Measurements from ENCODE around the gene MEGF6. TPM values are rescaled to one million over a fixed set of nuclear protein-coding genes. Genes with fewer than 3 reads are reported as not detected.

Gene MEGF6
- total and polyA plus RNA-seq, 2 of the 8 experiments (the other 6 are each of a cell fraction or from before 2014, with no cell fraction given), result 4.1 to 14.8 TPM

DNA sequence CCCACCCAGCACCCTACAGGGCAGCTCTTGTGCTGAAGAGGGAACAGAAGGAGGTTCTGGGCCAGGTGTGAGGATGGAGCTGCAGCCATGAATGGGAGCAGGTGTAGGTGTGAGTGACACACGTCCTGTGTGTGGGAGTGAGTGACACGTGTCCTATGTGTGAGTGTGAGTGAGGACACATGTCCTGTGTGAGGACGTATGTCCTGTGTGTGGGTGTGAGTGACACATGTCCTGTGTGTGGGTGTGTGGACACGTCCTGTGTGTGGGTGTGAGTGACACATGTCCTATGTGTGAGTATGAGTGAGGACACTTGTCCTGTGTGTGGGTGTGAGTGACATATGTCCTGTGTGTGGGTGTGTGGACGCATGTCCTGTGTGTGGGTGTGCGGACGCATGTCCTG lies 26.4 kb downstream of the MEGF6 start:
- Histone ChIP-seq H3K23ac (ENCODE audit: insufficient read length) (no peak overlapping the region), H4K91ac (replicated peaks; ENCODE audit: insufficient read length, low read length) (no peak overlapping the region), H3K18ac (ENCODE audit: extremely low read depth, low read length) (no peak overlapping the region), H3K56ac (replicated peaks; ENCODE audit: insufficient read length, low read depth, low read length) (no peak overlapping the region), H3K4me1 (replicated peaks in 1 of 4; ENCODE audit: control insufficient read depth in 3 of 4, insufficient read depth in 4 of 4, low read length in 3 of 4) (peaks cover 0 to 1% (median under 1%) of the 10 kb centered on the region in 4 experiments; a peak in 3 of 7 replicates), H2BK15ac (ENCODE audit: low read length) (no peak overlapping the region), H3K36me3 (ENCODE audit: control insufficient read depth in 2 of 4, insufficient read depth in 4 of 4, low read length in 3 of 4) (no peaks in the 10 kb centered on the region; a peak in 1 of 8 replicates), H2AK5ac (ENCODE audit: low read depth, low read length) (0 out of 2 replicates have a peak overlapping the region, but pooled peaks have one; percentile 82), H3K27me3 (replicated peaks in 1 of 4; ENCODE audit: control insufficient read depth in 3 of 4, extremely low read depth in 1 of 4, insufficient read depth in 3 of 4, low read length in 3 of 4) (no peaks in the 10 kb centered on the region), H3K9ac (replicated peaks in 1 of 4; ENCODE audit: extremely low read depth in 1 of 4, low read depth in 3 of 4, low read length in 3 of 4) (no peak overlapping the region), H3K9me3 (ENCODE audit: insufficient read depth in 2 of 2, low read depth in 1 of 2, low read length in 1 of 2) (peaks cover 11 to 12% of the 10 kb centered on the region in 2 experiments; a peak in 2 of 4 replicates), H3K4me3 (ENCODE audit: extremely low read depth in 1 of 4, insufficient read depth in 2 of 4, low read depth in 3 of 4, low read length in 4 of 4) (no peak overlapping the region), H2AFZ (ENCODE audit: low read length) (no peak overlapping the region), H2BK5ac (ENCODE audit: low read depth, low read length) (0 out of 2 replicates have a peak overlapping the region, but pooled peaks have one; percentile 71), H4K8ac (ENCODE audit: extremely low read depth, insufficient read depth, low read length) (no peak overlapping the region), H3K4me2 (ENCODE audit: insufficient read depth in 1 of 2, low read depth in 2 of 2, low read length in 2 of 2) (no peak overlapping the region), H2BK120ac (replicated peaks; ENCODE audit: low read depth, low read length) (no peak overlapping the region), H3K27ac (ENCODE audit: low read depth, low read length) (no peak overlapping the region), H3K79me2 (ENCODE audit: control insufficient read depth in 1 of 2, insufficient read depth in 2 of 2, low read length in 2 of 2) (no peaks in the 10 kb centered on the region), H4K20me1 (replicated peaks in 1 of 2; ENCODE audit: control insufficient read depth in 1 of 2, insufficient read depth in 2 of 2, low read length in 2 of 2) (peaks cover 0 to 4% of the 10 kb centered on the region in 2 experiments), H3K23me2 (ENCODE audit: low read depth, low read length) (0 out of 2 replicates have a peak, but pooled peaks cover 3% of the 10 kb centered on the region), H3K14ac (ENCODE audit: insufficient read length) (no peak overlapping the region), H4K5ac (ENCODE audit: insufficient read length, low read depth, low read length) (no peak overlapping the region), H3K79me1 (ENCODE audit: low read depth, low read length) (no peaks in the 10 kb centered on the region), H2BK12ac (ENCODE audit: low read depth, low read length) (0 out of 2 replicates have a peak overlapping the region, but pooled peaks have one; percentile 27), H3K4ac (replicated peaks; ENCODE audit: insufficient read length, low read depth, low read length) (no peak overlapping the region), H2BK20ac (ENCODE audit: low read length) (no peak overlapping the region)
- TF ChIP-seq, protein P1, sequence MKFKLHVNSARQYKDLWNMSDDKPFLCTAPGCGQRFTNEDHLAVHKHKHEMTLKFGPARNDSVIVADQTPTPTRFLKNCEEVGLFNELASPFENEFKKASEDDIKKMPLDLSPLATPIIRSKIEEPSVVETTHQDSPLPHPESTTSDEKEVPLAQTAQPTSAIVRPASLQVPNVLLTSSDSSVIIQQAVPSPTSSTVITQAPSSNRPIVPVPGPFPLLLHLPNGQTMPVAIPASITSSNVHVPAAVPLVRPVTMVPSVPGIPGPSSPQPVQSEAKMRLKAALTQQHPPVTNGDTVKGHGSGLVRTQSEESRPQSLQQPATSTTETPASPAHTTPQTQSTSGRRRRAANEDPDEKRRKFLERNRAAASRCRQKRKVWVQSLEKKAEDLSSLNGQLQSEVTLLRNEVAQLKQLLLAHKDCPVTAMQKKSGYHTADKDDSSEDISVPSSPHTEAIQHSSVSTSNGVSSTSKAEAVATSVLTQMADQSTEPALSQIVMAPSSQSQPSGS (IDR thresholded peaks at IDR 0.05; ENCODE audit: low read length), result no peak
- TF ChIP-seq GTF2F1 (IDR thresholded peaks at IDR 0.05; ENCODE audit: borderline replicate concordance, low read depth, low read length), result no peak
- TF ChIP-seq EGR1 (IDR thresholded peaks at IDR 0.05; ENCODE audit: borderline replicate concordance, low read depth, low read length), result no peak
- no peak for TF ChIP-seq SIRT6 (IDR thresholded peaks at IDR 0.05; ENCODE audit: low read length)
- TF ChIP-seq RNF2 (IDR thresholded peaks at IDR 0.05; ENCODE audit: borderline replicate concordance, low read depth, low read length, missing control alignments, poor library complexity, severe bottlenecking), result no peak
- no peak for TF ChIP-seq SIX5 (IDR thresholded peaks at IDR 0.05; ENCODE audit: low read depth, low read length)
- no peak for TF ChIP-seq BACH1 (IDR thresholded peaks at IDR 0.05; ENCODE audit: low read length)
- 90% methylated on average over 7 of the region's 7 CpGs; no CpG with 5 or more reads in 1 of the 2 experiments for WGBS, 2 experiments (ENCODE audit: extremely low coverage in 1 of 2, insufficient coverage in 1 of 2, insufficient read length in 1 of 2, insufficient replicate concordance in 2 of 2, low coverage in 1 of 2, low lambda C conversion rate in 2 of 2, missing lambda C conversion rate in 1 of 2)
- ChIA-PET POLR2A (ENCODE audit: partially characterized antibody) (no interaction called here), CTCF (ENCODE audit: partially characterized antibody) (interaction anchor here (0.8 to 1.7 kb wide), 5 partner anchors 10 to 132 kb away, joined by 3 to 7 read pairs (median 4); no protein-coding TSS in a partner anchor)
- DNase-seq (ENCODE audit: low read depth in 1 of 2, low spot score in 2 of 2) (no peak), FAIRE-seq (no peak)

All from H1 (cell line).